HepG2 (cell line): ENCODE measurements around the gene MYH10.

Experiments used
- CREB1 ChIP-seq, 2 experiments: fragments of 450-650 bp in 1 of 2; IDR thresholded peaks; 2 replicates each; pipeline ENCODE4 v1.6.1; 2016 to 2017; ENCODE audit warnings: control low read depth in 1 of 2, mild to moderate bottlenecking in 1 of 2, missing compliant biosample characterization in 1 of 2, missing genetic modification characterization in 1 of 2
- HNF4A ChIP-seq: sonication (generic); formaldehyde crosslinking; IDR thresholded peaks from 2 replicates; pipeline ENCODE4 v1.4.0; 2020; ENCODE audit warnings: missing genetic modification reagents
- JUN ChIP-seq: sonication (generic); formaldehyde crosslinking; IDR thresholded peaks from 2 replicates; pipeline ENCODE4 v1.4.0; 2020; ENCODE audit warnings: mild to moderate bottlenecking, missing genetic modification reagents
- TF ChIP-seq, protein P1 (sequence below): sonication (generic); formaldehyde crosslinking; IDR thresholded peaks from 2 replicates; pipeline ENCODE4 v1.5.0; 2020; ENCODE audit warnings: mild to moderate bottlenecking, missing genetic modification reagents, moderate library complexity
- TF ChIP-seq, protein P2 (sequence below): sonication (generic); formaldehyde crosslinking; IDR thresholded peaks from 2 replicates; pipeline ENCODE4 v1.9.0; 2021; ENCODE audit warnings: missing genetic modification reagents, borderline replicate concordance
- TF ChIP-seq, protein P3 (sequence below): sonication (generic); formaldehyde crosslinking; IDR thresholded peaks from 2 replicates; pipeline ENCODE4 v1.8.0; 2022; ENCODE audit warnings: mild to moderate bottlenecking, missing genetic modification reagents, borderline replicate concordance

DNA sequence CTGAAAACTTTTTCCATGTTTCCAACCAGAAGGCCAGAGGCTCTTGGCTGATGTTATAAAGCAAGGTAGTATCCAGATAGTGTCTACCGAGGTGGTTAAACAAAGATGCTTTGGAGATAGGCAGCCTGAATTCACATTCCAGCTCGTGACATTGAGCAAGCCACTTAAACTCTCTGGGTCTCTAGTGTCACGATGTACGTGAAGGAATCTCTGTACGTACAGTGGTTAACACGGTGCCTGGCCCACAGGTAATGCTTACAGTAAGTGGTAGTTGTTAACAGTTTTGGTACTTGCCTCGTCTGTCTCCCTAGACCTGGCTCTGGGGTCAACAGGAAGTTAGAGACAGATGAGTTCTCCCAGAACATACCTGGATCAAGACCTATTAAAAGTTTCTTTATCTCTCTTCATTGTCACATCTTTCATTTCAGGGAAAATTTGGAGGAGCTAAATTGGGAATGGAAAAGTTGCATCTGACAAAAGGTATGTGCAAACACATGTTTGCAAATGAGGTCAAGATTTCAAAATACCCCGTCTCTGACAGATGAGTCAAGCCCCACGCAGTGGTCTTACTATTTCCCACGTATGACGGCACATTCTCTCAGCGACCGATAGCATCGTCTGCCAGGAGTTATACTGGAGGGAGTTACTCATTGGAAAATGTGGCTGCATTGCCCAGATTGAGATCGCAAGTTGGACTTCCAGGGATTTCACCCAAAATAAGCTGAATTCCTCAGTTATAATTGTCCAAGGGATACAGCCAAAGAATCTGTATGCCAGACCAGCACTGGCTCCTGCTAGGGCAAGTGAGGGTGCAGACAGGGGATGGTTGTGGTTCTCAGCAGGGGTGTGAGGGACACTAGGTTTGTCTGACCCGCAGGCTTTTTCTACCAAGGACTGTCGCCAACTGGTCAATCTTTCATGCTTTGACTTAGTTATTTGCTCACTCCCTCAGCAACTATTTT is 18.9 kb upstream of the MYH10 start:
- TF ChIP-seq CREB1 (IDR thresholded peaks at IDR 0.05): no peak
- TF ChIP-seq CREB1 (CRISPR knock-in tag; IDR thresholded peaks at IDR 0.05): no peak
- TF ChIP-seq, protein P1, sequence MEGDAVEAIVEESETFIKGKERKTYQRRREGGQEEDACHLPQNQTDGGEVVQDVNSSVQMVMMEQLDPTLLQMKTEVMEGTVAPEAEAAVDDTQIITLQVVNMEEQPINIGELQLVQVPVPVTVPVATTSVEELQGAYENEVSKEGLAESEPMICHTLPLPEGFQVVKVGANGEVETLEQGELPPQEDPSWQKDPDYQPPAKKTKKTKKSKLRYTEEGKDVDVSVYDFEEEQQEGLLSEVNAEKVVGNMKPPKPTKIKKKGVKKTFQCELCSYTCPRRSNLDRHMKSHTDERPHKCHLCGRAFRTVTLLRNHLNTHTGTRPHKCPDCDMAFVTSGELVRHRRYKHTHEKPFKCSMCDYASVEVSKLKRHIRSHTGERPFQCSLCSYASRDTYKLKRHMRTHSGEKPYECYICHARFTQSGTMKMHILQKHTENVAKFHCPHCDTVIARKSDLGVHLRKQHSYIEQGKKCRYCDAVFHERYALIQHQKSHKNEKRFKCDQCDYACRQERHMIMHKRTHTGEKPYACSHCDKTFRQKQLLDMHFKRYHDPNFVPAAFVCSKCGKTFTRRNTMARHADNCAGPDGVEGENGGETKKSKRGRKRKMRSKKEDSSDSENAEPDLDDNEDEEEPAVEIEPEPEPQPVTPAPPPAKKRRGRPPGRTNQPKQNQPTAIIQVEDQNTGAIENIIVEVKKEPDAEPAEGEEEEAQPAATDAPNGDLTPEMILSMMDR (CRISPR knock-in tag): no peak
- no peak for TF ChIP-seq JUN (CRISPR knock-in tag)
- TF ChIP-seq, protein P2, sequence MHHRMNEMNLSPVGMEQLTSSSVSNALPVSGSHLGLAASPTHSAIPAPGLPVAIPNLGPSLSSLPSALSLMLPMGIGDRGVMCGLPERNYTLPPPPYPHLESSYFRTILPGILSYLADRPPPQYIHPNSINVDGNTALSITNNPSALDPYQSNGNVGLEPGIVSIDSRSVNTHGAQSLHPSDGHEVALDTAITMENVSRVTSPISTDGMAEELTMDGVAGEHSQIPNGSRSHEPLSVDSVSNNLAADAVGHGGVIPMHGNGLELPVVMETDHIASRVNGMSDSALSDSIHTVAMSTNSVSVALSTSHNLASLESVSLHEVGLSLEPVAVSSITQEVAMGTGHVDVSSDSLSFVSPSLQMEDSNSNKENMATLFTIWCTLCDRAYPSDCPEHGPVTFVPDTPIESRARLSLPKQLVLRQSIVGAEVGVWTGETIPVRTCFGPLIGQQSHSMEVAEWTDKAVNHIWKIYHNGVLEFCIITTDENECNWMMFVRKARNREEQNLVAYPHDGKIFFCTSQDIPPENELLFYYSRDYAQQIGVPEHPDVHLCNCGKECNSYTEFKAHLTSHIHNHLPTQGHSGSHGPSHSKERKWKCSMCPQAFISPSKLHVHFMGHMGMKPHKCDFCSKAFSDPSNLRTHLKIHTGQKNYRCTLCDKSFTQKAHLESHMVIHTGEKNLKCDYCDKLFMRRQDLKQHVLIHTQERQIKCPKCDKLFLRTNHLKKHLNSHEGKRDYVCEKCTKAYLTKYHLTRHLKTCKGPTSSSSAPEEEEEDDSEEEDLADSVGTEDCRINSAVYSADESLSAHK (CRISPR knock-in tag): no peak
- TF ChIP-seq, protein P3, sequence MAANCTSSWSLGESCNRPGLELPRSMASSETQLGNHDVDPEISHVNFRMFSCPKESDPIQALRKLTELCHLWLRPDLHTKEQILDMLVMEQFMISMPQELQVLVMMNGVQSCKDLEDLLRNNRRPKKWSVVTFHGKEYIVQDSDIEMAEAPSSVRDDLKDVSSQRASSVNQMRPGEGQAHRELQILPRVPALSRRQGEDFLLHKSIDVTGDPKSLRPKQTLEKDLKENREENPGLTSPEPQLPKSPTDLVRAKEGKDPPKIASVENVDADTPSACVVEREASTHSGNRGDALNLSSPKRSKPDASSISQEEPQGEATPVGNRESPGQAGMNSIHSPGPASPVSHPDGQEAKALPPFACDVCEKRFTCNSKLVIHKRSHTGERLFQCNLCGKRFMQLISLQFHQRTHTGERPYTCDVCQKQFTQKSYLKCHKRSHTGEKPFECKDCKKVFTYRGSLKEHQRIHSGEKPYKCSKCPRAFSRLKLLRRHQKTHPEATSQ (CRISPR knock-in tag): no peak
- no peak for TF ChIP-seq HNF4A (CRISPR knock-in tag)
